NCI-H2081 (cell line): ENCODE measurements around the gene BABAM2.

Source experiments
- DNase-seq, 2 experiments: peaks; one replicate each; lab custom pipeline; 2025; lab: John Stamatoyannopoulos, UW

The BABAM2 gene

GRCh38 chr2:28162564-28162963, 272.0 kb downstream of the BABAM2 start:
- no peak for DNase-seq

DNA sequence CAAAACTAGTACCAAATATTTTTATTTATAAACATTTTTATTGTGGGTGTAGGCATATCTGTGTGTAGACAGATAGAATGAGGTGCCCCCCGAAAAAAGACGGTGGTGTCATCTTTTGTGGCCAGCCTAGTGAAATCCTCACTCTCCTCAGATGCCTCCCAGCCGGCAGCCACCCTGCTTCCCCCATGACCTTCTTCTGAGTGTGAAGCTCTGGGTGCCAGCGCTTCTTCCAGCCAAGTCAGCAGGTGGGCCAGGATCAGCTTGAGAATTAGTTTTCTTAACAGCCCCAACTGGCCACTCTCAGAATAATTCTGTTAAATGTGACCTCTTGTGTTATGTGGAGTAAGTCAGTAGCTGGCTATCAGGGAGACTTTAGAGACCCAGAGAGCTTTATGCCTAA, 272.5 kb downstream of the BABAM2 start:
- no peak for DNase-seq

DNA sequence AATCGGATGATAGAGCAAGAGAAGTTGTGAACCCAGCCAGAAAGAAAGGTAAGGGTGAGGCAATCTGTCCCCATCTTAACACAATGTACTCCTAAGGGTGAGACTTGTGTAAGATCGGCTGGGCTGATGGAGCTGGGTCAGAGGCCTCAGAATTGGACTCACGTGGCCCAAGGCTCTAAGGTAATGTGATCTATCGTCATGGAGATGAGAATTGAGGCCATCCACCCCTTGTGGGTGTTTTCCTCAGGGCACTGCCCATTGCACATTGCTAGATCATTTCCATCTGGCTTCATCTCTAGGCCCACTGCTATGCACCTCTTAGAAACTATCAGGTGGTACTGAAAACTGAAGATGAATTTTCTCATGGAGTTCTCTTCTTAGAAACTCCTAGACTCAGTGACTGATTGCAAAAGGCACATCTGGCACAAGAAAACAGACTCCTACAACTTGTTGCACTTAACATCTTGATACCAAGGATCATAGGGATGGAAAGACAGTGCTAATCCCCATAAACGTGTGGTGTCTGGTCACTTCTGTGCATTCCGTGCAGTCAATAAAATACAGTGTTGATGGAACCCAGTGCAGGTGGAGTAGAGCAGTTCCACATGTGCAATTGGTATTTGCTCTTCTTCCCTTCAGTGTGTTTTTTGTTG, 273.2 kb downstream of the BABAM2 start:
- DNase-seq: no peak

DNA sequence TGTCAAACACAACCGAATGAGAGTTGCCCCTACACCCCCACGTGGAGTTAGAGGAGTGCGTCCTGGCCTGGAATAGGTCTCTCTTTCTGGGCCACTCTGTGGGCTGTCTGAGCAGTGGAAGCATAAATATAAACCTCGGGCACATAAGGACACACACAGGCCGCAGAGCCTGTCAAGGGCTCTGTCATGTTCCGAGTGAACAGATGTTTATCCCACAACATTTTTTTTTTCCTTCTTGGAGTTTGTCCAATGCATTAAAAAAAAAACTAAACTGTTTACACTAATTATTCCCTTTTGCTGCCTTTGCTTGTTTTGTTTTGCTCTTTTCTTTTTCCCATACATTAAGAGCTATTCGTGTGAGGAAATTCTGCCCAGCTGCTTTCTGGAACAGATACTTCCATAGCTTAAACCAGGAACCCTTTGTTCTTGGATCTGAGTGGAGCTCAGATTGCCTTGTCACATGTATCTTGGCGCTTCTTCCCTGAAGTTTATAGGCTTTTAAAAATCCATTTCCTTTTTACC, 273.8 kb downstream of the BABAM2 start:
- DNase-seq: peak in 1 of 2 experiments; percentile 4

DNA sequence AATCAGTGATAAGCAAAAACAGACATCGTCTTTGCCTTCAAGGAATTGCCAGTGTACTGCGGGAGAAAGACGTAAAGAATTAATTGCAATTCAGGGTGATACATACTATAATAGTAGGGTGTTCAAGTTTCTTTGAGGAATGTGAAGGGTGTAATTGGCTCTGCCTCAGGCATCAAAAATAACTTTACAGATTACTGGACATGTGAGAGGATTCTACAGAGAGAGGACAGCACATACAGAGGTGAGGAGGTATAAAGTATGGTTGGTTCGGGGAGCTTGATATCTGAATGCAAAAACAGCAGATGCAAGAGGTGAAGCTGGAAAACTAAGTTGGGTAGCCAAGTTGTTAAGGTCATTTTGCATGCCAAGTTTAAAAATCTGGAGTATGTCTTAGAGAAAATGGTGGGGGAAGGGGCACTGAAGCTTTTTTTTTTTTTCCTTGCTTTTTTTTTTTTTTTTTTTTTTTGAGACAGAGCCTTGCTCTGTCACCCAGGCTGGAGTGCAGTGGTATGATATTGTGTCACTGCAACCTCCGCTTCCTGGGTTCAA, 274.6 kb downstream of the BABAM2 start:
- DNase-seq: no peak

GRCh38 chr2:28166956-28167355, 276.4 kb downstream of the BABAM2 start:
- no peak for DNase-seq

- no peak for DNase-seq
Measured at GRCh38 chr2:28168376-28168775, 277.8 kb downstream of the BABAM2 start.

DNA sequence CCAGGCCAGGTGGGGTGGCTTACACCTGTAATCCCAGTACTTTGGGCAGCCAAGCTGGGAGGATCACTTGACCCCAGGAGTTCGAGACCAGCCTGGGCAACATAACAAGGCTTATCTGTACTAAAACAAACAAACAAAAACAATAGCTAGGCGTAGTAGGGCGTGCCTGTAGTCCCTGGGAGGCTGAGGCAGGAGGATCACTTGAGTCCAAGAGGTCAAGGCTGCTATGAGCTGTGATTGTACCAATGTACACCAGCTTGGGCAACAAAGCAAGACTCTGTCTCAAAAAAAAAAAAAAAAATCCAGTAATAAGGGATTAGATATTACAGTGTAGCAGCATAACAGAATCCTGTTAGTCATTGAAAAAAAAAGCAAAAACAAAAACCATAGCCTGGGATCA, 279.0 kb downstream of the BABAM2 start:
- DNase-seq: no peak

- DNase-seq: no peak
Measured at GRCh38 chr2:28172114-28172898, 281.8 kb downstream of the BABAM2 start.

GRCh38 chr2:28173377-28173776, 282.8 kb downstream of the BABAM2 start:
- no peak for DNase-seq

DNA sequence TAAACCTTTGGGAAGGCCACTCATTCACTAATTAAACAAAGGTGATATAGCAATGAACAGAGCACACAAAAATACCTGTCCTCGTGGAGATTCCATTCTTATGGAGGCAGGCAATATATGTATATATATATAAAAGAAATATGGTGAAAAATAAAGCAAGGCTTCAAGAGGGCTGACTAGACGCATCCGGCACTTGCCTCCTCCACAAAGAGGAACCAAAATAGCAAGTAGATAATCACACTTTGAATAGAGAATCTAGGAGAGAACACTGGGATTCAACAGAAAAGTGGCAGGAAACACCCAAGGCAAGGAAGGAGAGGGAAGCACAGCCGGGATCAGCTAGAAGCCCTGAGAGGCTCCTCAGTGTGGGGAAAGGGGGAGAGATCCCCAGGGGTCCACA, 283.7 kb downstream of the BABAM2 start:
- no peak for DNase-seq

GRCh38 chr2:28175028-28175427, 284.5 kb downstream of the BABAM2 start:
- DNase-seq: no peak

DNA sequence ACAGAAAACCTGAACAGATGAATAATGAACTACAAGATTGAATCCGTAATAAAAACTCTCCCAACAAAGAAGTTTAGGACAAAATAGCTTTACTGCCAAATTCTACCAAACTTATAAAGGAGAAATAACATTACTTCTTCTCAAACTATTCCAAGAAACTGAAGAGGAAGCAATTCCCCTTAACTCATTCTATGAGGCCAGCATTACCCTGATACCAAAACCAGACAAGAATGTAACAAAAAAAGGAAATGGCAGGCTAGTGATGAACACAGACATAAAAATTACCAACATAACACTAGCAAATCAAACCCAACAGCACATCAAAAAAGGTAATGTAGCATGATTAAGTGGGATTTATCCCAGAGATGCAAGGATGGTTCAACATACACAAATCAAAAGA, 288.4 kb downstream of the BABAM2 start:
- no peak for DNase-seq

GRCh38 chr2:28181801-28182200, 291.3 kb downstream of the BABAM2 start:
- DNase-seq: no peak

GRCh38 chr2:28182348-28182747, 291.8 kb downstream of the BABAM2 start:
- DNase-seq: no peak

DNA sequence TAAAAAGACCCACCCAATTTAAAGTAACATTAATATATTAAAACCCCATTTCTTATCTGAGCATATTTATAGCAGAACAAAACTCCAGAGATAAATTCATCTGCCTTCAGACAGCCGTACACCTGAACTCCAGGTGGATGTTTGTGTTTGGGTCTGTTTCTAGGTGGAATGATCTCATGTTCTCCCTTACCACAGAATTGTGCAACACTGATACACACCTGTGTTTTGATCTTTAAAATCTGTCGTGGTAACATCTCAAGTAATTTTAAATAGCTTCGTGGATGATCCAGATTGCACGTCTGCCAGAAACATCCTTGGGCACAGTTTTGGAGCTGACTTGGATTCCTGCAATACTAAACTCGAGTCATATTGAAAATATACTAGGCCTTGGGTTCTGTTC, 294.6 kb downstream of the BABAM2 start:
- DNase-seq: no peak

DNA sequence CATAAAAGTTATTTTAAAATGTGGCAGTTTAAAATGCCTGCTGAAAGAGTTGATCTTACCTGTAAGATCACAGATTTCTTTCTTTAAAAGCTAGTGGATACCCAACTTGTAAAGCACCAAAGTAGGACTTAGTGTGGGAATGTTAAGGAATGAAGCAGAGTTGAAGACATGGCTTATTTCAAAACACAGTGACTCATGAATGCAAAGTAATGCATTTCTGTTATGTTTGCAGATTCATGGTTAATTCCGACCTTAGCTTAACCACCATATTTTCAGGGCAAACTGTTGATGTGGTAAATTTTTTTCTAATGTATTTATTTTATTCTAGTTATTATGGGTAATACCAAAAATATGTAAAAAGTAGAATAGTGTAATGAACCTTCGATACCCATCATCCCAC, 295.4 kb downstream of the BABAM2 start:
- DNase-seq: no peak

DNA sequence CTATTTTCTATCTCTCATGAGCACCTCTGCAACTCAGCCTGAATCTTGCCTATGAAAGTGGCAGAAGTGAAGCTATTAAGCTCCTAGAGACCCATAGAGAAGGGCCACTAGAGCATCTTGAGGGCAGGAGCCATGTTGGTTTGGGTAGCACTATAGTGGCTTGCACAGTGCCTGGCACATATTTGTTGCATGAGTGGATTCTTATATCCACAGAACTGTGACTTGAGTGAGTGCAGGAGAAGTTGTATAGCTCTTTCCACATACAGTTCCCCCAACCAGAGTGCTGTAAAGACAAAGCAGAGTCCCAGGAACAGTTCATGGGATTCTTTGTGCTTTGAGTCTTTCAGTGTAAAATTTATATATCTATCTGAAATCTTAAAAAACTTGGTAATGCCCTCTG, 296.7 kb downstream of the BABAM2 start:
- no peak for DNase-seq

DNA sequence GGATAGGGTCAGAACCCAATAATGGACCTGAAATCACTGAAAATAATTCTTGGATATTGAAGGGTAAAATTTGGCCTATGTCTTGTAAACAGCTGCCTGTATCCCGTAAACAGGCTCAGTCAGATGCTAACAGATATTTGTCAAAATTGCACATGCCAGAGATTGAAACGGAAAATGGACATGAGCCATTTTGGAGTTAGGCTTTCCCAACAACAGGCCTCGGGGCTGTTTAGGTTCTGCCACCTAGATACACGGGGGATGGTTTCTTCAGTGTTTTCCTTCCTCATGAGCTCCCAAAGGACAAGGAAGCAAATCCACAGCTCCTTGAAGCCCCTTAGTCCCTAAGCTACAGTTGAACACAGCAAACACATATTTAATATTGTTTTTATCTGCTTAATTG, 297.9 kb downstream of the BABAM2 start:
- no peak for DNase-seq

DNA sequence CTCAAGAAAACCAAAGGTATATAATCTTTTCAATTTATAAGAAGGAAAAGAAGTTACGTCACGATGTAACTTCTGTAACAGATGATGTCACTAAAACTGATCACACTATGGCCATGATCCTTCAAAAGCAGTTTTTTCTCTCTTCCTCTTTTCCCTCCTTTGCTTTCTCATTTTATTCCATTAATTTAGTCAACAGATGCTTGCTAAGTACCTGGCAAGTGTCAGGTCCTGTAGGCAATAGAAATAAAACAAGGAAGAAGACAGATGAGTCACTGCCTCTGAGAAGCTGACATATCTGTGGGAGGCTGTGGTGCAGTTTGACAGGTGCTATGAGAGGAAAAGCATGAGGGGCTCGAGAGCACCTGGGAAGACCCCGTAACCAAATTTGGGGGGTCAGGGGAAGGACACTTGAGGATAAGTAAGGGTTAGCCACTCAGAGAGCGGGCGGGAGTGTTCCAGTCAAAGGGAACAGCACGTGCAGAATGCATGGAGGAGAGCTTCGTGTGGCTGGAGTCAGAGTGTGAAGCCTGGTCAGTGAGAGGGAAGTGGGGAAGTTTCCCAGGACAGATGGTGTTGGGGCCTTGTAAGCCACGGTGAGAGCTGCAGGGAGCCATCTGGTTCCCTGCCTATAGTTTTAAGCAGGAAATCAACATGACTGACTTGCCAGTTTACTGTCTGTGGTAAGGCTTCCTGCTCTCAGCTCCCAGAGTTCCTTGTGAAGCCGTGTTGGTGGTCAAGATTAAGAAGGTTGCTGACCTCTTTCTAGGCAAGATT, 303.3 kb downstream of the BABAM2 start:
- DNase-seq: no peak

DNA sequence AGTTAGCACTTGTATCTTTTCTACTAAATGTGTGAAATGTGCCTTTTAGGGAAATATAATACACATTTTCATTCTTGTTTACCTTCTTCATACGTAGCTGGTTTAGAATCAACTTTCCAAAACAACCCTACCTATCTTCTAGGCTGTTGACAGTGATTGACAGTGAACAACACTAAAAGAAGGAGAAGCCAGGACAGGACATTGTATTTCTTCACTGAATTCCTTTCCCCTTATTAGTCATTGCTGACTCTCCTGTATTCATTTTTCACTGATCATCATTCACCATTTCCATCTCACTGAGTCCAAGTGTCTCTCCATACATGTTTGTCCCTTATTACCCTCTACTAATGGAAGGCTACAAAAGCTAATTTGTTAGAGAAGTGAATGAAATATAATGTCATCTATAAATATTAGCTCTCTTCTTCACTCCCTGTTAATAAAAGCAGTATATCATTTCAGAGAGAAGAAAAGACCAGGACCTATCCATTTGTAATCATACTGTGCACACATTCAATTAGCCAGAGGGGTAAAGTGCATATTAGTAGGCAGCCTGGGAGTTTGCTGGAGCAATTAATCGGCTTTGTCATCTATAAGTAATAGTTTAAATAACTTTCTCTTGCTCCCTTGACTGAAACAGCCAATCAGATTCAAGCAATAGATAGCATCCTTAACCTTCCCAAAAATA, 309.6 kb downstream of the BABAM2 start:
- no peak for DNase-seq

DNA sequence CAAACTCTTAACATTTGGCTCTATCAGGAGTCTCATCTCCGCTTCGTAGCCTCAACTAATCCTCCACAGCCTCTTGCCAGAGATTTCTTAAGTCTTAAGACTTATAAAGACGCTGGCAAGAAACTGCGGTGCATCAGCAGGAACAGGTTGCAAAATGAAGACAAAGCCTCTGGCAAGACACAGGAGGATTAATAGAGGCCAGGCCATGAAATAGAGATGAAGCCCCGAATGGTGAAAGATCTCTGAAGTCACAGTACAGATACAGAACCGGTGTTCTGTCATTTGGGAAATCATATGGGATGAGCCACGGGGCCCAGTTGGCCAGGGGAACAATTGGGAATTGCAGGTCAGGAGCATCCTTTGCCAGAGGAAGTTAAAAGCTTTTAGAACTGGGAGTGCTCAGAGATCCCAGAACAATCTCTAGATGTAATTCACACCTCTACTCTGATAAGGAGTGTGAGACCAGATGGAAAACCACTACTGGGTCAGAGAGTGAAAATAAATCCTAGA, 311.2 kb downstream of the BABAM2 start:
- no peak for DNase-seq
